ENCODE measurements around the gene LAYN.
A peak's percentile ranks its signal among the peaks of the same experiment; 100 is the strongest.

LAYN gene

GRCh38 chr11:111601979-111602864, 61.7 kb downstream of the LAYN start, which contains the start of gene SIK2:
SIK2 (plus strand) TSS chr11:111602449; CDS start chr11:111602564, 115 bp downstream.
- H3K4me1 ChIP-seq (ENCODE audit: insufficient read depth, poor library complexity, severe bottlenecking), result peaks cover 10% of the 10 kb centered on the region
- peak within 1 kb of the TSS; percentile 88 for H3K4me3 ChIP-seq (ENCODE audit: severe bottlenecking)
- TF ChIP-seq CTCF (IDR thresholded peaks at IDR 0.05; ENCODE audit: poor library complexity, severe bottlenecking), result peak; percentile 98
- H3K27me3 ChIP-seq (ENCODE audit: insufficient read depth, poor library complexity, severe bottlenecking), result no peaks in the 10 kb centered on the region
- ATAC-seq (ENCODE audit: low read depth) (peak; percentile 90), DNase-seq (ENCODE audit: low spot score) (peak; percentile 91)
- H3K9me3 ChIP-seq (ENCODE audit: severe bottlenecking), result no peaks in the 10 kb centered on the region
- H3K27ac ChIP-seq (ENCODE audit: poor library complexity, severe bottlenecking), result peak within 1 kb of the TSS; percentile 62
- H3K36me3 ChIP-seq (ENCODE audit: low read depth), result no peaks in the 10 kb centered on the region

GRCh38 chr11:111602865-111603610, 62.5 kb downstream of the LAYN start:
- Histone ChIP-seq H3K9me3 (ENCODE audit: severe bottlenecking) (no peaks in the 10 kb centered on the region), H3K27me3 (ENCODE audit: insufficient read depth, poor library complexity, severe bottlenecking) (no peaks in the 10 kb centered on the region), H3K27ac (ENCODE audit: poor library complexity, severe bottlenecking) (peak overlapping the region; percentile 62), H3K4me1 (ENCODE audit: insufficient read depth, poor library complexity, severe bottlenecking) (peaks cover 10% of the 10 kb centered on the region), H3K36me3 (ENCODE audit: low read depth) (no peaks in the 10 kb centered on the region), H3K4me3 (ENCODE audit: severe bottlenecking) (peak overlapping the region; percentile 88)
- peak; percentile 15 for ATAC-seq (ENCODE audit: low read depth)
- TF ChIP-seq CTCF (IDR thresholded peaks at IDR 0.05; ENCODE audit: poor library complexity, severe bottlenecking), result no peak
- peak; percentile 48 for DNase-seq (ENCODE audit: low spot score)

GRCh38 chr11:111603611-111604130, 63.2 kb downstream of the LAYN start:
- no peaks in the 10 kb centered on the region for H3K9me3 ChIP-seq (ENCODE audit: severe bottlenecking)
- no peaks in the 10 kb centered on the region for H3K36me3 ChIP-seq (ENCODE audit: low read depth)
- H3K4me3 ChIP-seq (ENCODE audit: severe bottlenecking), result peak overlapping the region; percentile 88
- peaks cover 10% of the 10 kb centered on the region for H3K4me1 ChIP-seq (ENCODE audit: insufficient read depth, poor library complexity, severe bottlenecking)
- DNase-seq (ENCODE audit: low spot score) (no peak), ATAC-seq (ENCODE audit: low read depth) (no peak)
- H3K27me3 ChIP-seq (ENCODE audit: insufficient read depth, poor library complexity, severe bottlenecking), result no peaks in the 10 kb centered on the region
- peak overlapping the region; percentile 62 for H3K27ac ChIP-seq (ENCODE audit: poor library complexity, severe bottlenecking)
- TF ChIP-seq CTCF (IDR thresholded peaks at IDR 0.05; ENCODE audit: poor library complexity, severe bottlenecking), result no peak

GRCh38 chr11:111604392-111605009, 64.0 kb downstream of the LAYN start:
- H3K4me3 ChIP-seq (ENCODE audit: severe bottlenecking), result peak overlapping the region; percentile 88
- peaks cover 10% of the 10 kb centered on the region for H3K4me1 ChIP-seq (ENCODE audit: insufficient read depth, poor library complexity, severe bottlenecking)
- no peaks in the 10 kb centered on the region for H3K9me3 ChIP-seq (ENCODE audit: severe bottlenecking)
- TF ChIP-seq CTCF (IDR thresholded peaks at IDR 0.05; ENCODE audit: poor library complexity, severe bottlenecking), result peak; percentile 87
- H3K27me3 ChIP-seq (ENCODE audit: insufficient read depth, poor library complexity, severe bottlenecking), result no peaks in the 10 kb centered on the region
- H3K27ac ChIP-seq (ENCODE audit: poor library complexity, severe bottlenecking), result no peak overlapping the region
- H3K36me3 ChIP-seq (ENCODE audit: low read depth), result no peaks in the 10 kb centered on the region
- ATAC-seq (ENCODE audit: low read depth), result no peak
- no peak for DNase-seq (ENCODE audit: low spot score)
